ENCODE measurements around the gene PPM1A.

GRCh38 chr14:60254176-60254575 is 5.2 kb downstream of the PPM1A start:
- TF ChIP-seq TSHZ1 (tag by site-specific recombination; IDR thresholded peaks at IDR 0.05; ENCODE audit: borderline replicate concordance): no peak
- TF ChIP-seq, protein P1, sequence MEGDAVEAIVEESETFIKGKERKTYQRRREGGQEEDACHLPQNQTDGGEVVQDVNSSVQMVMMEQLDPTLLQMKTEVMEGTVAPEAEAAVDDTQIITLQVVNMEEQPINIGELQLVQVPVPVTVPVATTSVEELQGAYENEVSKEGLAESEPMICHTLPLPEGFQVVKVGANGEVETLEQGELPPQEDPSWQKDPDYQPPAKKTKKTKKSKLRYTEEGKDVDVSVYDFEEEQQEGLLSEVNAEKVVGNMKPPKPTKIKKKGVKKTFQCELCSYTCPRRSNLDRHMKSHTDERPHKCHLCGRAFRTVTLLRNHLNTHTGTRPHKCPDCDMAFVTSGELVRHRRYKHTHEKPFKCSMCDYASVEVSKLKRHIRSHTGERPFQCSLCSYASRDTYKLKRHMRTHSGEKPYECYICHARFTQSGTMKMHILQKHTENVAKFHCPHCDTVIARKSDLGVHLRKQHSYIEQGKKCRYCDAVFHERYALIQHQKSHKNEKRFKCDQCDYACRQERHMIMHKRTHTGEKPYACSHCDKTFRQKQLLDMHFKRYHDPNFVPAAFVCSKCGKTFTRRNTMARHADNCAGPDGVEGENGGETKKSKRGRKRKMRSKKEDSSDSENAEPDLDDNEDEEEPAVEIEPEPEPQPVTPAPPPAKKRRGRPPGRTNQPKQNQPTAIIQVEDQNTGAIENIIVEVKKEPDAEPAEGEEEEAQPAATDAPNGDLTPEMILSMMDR (tag by site-specific recombination; IDR thresholded peaks at IDR 0.05): no peak
- no peak for TF ChIP-seq ZBTB49 (tag by site-specific recombination; IDR thresholded peaks at IDR 0.05; ENCODE audit: low read depth)
- TF ChIP-seq MZF1 (tag by site-specific recombination; IDR thresholded peaks at IDR 0.05; ENCODE audit: borderline replicate concordance): no peak
- TF ChIP-seq, protein P2, sequence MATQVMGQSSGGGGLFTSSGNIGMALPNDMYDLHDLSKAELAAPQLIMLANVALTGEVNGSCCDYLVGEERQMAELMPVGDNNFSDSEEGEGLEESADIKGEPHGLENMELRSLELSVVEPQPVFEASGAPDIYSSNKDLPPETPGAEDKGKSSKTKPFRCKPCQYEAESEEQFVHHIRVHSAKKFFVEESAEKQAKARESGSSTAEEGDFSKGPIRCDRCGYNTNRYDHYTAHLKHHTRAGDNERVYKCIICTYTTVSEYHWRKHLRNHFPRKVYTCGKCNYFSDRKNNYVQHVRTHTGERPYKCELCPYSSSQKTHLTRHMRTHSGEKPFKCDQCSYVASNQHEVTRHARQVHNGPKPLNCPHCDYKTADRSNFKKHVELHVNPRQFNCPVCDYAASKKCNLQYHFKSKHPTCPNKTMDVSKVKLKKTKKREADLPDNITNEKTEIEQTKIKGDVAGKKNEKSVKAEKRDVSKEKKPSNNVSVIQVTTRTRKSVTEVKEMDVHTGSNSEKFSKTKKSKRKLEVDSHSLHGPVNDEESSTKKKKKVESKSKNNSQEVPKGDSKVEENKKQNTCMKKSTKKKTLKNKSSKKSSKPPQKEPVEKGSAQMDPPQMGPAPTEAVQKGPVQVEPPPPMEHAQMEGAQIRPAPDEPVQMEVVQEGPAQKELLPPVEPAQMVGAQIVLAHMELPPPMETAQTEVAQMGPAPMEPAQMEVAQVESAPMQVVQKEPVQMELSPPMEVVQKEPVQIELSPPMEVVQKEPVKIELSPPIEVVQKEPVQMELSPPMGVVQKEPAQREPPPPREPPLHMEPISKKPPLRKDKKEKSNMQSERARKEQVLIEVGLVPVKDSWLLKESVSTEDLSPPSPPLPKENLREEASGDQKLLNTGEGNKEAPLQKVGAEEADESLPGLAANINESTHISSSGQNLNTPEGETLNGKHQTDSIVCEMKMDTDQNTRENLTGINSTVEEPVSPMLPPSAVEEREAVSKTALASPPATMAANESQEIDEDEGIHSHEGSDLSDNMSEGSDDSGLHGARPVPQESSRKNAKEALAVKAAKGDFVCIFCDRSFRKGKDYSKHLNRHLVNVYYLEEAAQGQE (tag by site-specific recombination; IDR thresholded peaks at IDR 0.05): no peak
- TF ChIP-seq, protein P3, sequence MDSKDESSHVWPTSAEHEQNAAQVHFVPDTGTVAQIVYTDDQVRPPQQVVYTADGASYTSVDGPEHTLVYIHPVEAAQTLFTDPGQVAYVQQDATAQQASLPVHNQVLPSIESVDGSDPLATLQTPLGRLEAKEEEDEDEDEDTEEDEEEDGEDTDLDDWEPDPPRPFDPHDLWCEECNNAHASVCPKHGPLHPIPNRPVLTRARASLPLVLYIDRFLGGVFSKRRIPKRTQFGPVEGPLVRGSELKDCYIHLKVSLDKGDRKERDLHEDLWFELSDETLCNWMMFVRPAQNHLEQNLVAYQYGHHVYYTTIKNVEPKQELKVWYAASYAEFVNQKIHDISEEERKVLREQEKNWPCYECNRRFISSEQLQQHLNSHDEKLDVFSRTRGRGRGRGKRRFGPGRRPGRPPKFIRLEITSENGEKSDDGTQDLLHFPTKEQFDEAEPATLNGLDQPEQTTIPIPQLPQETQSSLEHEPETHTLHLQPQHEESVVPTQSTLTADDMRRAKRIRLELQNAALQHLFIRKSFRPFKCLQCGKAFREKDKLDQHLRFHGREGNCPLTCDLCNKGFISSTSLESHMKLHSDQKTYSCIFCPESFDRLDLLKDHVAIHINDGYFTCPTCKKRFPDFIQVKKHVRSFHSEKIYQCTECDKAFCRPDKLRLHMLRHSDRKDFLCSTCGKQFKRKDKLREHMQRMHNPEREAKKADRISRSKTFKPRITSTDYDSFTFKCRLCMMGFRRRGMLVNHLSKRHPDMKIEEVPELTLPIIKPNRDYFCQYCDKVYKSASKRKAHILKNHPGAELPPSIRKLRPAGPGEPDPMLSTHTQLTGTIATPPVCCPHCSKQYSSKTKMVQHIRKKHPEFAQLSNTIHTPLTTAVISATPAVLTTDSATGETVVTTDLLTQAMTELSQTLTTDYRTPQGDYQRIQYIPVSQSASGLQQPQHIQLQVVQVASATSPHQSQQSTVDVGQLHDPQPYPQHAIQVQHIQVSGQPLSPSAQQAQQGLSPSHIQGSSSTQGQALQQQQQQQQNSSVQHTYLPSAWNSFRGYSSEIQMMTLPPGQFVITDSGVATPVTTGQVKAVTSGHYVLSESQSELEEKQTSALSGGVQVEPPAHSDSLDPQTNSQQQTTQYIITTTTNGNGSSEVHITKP (tag by site-specific recombination; IDR thresholded peaks at IDR 0.05): no peak
- no peak for TF ChIP-seq ZNF19 (tag by site-specific recombination; IDR thresholded peaks at IDR 0.05; ENCODE audit: low read depth)
- no peak for TF ChIP-seq ZNF121 (tag by site-specific recombination; IDR thresholded peaks at IDR 0.05)

Data from HEK293 (cell line).